ENCODE data around the gene KIRREL3. TPM values are rescaled to one million over a fixed set of nuclear protein-coding genes. Genes with fewer than 3 reads are reported as not detected.

The KIRREL3 gene
- total RNA-seq, 1 donor from 2014 or later = not detected

DNA sequence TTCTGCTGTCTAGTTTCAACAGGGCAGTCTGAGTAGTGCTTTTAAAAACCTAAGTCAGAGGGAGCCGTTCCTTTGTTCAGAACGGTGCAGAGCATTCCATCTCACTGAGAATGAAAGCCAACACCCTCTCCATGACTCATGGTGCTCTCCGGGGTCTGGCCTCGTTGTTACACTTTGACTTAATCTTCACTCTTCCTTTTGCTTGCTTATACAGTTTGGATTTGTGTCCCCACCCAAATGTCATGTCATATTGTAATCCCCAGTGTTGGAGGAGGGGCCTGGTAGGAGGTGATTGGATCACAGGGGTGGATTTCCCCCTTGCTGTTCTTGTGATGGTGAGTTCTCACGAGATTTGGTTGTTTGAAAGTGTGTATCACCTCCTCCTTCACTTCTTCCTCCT, 352.8 kb downstream of the KIRREL3 start:
- Mint-ChIP-seq H3K27me3 (ENCODE audit: low read depth) (no peaks in the 10 kb centered on the region), H3K9me3 (no peaks in the 10 kb centered on the region), H3K4me3 (ENCODE audit: low read depth) (no peak overlapping the region), H3K27ac (no peak overlapping the region), H3K36me3 (ENCODE audit: low read depth) (no peaks in the 10 kb centered on the region), H3K4me1 (ENCODE audit: low read depth) (no peaks in the 10 kb centered on the region)
- no peak for DNase-seq (ENCODE audit: low spot score)
- intact Hi-C loops (cut with micrococcal nuclease) = no loop called here

GRCh38 chr11:126646701-126647557, 353.6 kb downstream of the KIRREL3 start:
- Mint-ChIP-seq H3K4me1 (ENCODE audit: low read depth) (no peaks in the 10 kb centered on the region), H3K27ac (no peak overlapping the region), H3K9me3 (no peaks in the 10 kb centered on the region), H3K27me3 (ENCODE audit: low read depth) (no peaks in the 10 kb centered on the region), H3K36me3 (ENCODE audit: low read depth) (no peaks in the 10 kb centered on the region), H3K4me3 (ENCODE audit: low read depth) (no peak overlapping the region)
- intact Hi-C loops (cut with micrococcal nuclease) = no loop called here
- no peak for DNase-seq (ENCODE audit: low spot score)

DNA sequence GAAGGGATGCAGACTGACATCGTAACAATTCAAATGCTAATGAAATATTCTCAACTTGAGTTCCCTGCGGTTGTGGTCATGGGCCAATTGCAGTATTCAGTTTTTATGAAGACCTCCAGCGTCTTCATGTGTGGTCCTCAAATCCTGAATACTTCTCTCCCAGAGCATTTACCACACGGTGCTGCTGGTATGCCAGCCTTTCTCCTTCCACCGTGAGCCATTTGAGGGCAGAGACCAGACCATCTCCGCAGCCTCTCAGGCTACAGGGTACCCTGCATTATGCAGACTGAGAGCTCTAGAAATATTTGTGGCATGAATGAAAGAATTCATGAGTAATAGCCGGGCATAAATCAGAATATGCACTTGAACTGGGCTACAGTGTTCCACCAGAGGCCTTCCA, 355.4 kb downstream of the KIRREL3 start:
- Mint-ChIP-seq H3K4me3 (ENCODE audit: low read depth) (no peak overlapping the region), H3K36me3 (ENCODE audit: low read depth) (no peaks in the 10 kb centered on the region), H3K27ac (no peak overlapping the region), H3K27me3 (ENCODE audit: low read depth) (no peaks in the 10 kb centered on the region), H3K4me1 (ENCODE audit: low read depth) (no peaks in the 10 kb centered on the region), H3K9me3 (no peaks in the 10 kb centered on the region)
- DNase-seq (ENCODE audit: low spot score) = no peak
- intact Hi-C loops (cut with micrococcal nuclease) = no loop called here

GRCh38 chr11:126640186-126640585, 360.4 kb downstream of the KIRREL3 start:
- DNase-seq (ENCODE audit: low spot score) = no peak
- Mint-ChIP-seq H3K9me3 (no peaks in the 10 kb centered on the region), H3K27me3 (ENCODE audit: low read depth) (peaks cover 9% of the 10 kb centered on the region), H3K36me3 (ENCODE audit: low read depth) (no peaks in the 10 kb centered on the region), H3K4me3 (ENCODE audit: low read depth) (no peak overlapping the region), H3K27ac (no peak overlapping the region), H3K4me1 (ENCODE audit: low read depth) (no peaks in the 10 kb centered on the region)
- intact Hi-C loops (cut with micrococcal nuclease) = no loop called here

DNA sequence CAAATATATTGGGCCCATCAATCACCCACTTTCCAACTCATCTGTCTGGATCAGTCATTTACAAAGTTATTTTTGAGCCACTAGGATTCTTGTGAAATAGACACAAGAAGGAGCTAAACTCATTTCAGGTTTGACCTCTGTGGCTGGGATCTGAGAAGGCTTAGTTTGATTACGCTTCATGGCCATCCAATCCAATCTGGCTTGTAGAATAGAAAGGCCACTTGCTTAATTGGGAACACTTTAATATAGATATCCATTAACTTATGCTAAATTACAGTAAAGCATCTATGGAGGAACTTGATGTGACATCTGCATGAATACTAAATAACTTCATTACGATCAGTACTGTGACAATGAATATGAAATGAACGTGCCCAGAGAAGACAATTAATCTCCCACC, 360.9 kb downstream of the KIRREL3 start:
- H3K27ac Mint-ChIP-seq = no peak overlapping the region
- peaks cover 9% of the 10 kb centered on the region for H3K27me3 Mint-ChIP-seq (ENCODE audit: low read depth)
- intact Hi-C loops (cut with micrococcal nuclease) = no loop called here
- DNase-seq (ENCODE audit: low spot score) = no peak
- H3K4me1 Mint-ChIP-seq (ENCODE audit: low read depth) = no peaks in the 10 kb centered on the region
- H3K9me3 Mint-ChIP-seq = no peaks in the 10 kb centered on the region
- no peak overlapping the region for H3K4me3 Mint-ChIP-seq (ENCODE audit: low read depth)
- no peaks in the 10 kb centered on the region for H3K36me3 Mint-ChIP-seq (ENCODE audit: low read depth)

DNA sequence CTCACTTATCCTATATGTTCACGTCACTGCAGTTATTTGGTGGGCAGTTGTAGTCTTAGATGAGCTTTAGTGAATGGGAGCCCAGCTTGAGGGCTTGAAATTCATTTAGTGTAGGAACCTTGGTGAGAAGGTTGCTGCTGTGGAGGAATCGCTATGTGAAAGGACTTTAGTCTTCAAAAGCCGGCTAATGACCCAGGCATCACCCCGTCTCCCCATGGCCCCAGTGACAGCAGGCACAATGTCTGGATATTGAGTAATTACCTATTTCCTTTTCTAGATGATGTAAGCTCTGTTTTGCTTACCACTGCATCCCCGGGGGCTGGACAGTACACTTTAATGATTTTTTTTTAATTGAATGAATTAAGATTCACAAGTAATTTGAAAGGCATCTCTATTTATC, 361.9 kb downstream of the KIRREL3 start:
- no peak for DNase-seq (ENCODE audit: low spot score)
- no peaks in the 10 kb centered on the region for H3K9me3 Mint-ChIP-seq
- H3K36me3 Mint-ChIP-seq (ENCODE audit: low read depth) = no peaks in the 10 kb centered on the region
- no peaks in the 10 kb centered on the region for H3K4me1 Mint-ChIP-seq (ENCODE audit: low read depth)
- H3K4me3 Mint-ChIP-seq (ENCODE audit: low read depth) = no peak overlapping the region
- no peak overlapping the region for H3K27ac Mint-ChIP-seq
- H3K27me3 Mint-ChIP-seq (ENCODE audit: low read depth) = peaks cover 9% of the 10 kb centered on the region
- intact Hi-C loops (cut with micrococcal nuclease) = no loop called here

DNA sequence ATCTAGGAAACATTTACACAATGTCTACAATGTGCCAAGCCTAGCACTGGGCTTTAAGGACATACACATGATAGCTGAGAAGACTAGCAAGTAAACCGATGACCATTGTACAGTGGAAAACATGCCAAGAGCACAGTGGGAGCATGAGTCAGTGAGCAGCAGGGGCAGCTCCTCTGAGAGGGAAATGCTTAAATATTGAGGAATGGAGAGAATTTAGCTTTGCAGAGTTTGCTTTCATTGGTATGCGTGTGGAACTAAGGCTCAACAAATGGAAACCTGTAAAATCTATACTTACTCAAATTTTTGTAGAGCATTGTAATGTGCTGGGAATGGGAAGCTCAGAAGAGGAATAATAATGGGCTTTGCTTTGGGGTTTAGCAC, 362.8 kb downstream of the KIRREL3 start:
- H3K4me3 Mint-ChIP-seq (ENCODE audit: low read depth) = no peak overlapping the region
- H3K36me3 Mint-ChIP-seq (ENCODE audit: low read depth) = no peaks in the 10 kb centered on the region
- no peak overlapping the region for H3K27ac Mint-ChIP-seq
- H3K27me3 Mint-ChIP-seq (ENCODE audit: low read depth) = peaks cover 9% of the 10 kb centered on the region
- intact Hi-C loops (cut with micrococcal nuclease) = no loop called here
- H3K4me1 Mint-ChIP-seq (ENCODE audit: low read depth) = no peaks in the 10 kb centered on the region
- no peak for DNase-seq (ENCODE audit: low spot score)
- H3K9me3 Mint-ChIP-seq = no peaks in the 10 kb centered on the region

GRCh38 chr11:126636911-126637794, 363.4 kb downstream of the KIRREL3 start:
- no peak overlapping the region for H3K27ac Mint-ChIP-seq
- H3K27me3 Mint-ChIP-seq (ENCODE audit: low read depth) = peaks cover 9% of the 10 kb centered on the region

DNA sequence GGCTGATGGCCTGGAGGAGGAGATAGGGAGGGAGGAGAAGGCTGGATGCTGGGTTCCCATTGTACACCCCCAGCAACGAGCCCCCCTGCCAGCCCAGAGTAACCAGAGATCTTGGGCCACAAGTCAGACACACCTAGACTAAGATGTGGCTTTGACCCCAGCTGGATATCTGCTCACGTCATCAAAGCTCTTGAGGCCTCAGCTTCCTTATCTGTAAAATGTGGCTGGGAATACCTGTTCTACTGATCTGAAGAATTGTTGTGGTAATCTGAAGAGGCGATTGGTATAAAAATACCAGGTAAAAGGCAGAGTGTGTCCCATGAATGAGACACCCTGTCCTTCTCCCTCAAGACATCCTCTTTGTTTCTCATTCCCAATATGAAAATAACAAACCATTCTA, 365.1 kb downstream of the KIRREL3 start:
- no peaks in the 10 kb centered on the region for H3K4me1 Mint-ChIP-seq (ENCODE audit: low read depth)
- no peak overlapping the region for H3K4me3 Mint-ChIP-seq (ENCODE audit: low read depth)
- H3K36me3 Mint-ChIP-seq (ENCODE audit: low read depth) = no peaks in the 10 kb centered on the region
- no peak overlapping the region for H3K27ac Mint-ChIP-seq
- peaks cover 9% of the 10 kb centered on the region for H3K27me3 Mint-ChIP-seq (ENCODE audit: low read depth)
- DNase-seq (ENCODE audit: low spot score) = no peak
- intact Hi-C loops (cut with micrococcal nuclease) = no loop called here
- H3K9me3 Mint-ChIP-seq = no peaks in the 10 kb centered on the region

More at GRCh38 chr11:126636911-126637794, 363.4 kb downstream of the KIRREL3 start:
- H3K36me3 Mint-ChIP-seq (ENCODE audit: low read depth) = no peaks in the 10 kb centered on the region
- no peak for DNase-seq (ENCODE audit: low spot score)
- intact Hi-C loops (cut with micrococcal nuclease) = no loop called here
- H3K4me3 Mint-ChIP-seq (ENCODE audit: low read depth) = no peak overlapping the region
- no peaks in the 10 kb centered on the region for H3K9me3 Mint-ChIP-seq
- no peaks in the 10 kb centered on the region for H3K4me1 Mint-ChIP-seq (ENCODE audit: low read depth)

DNA sequence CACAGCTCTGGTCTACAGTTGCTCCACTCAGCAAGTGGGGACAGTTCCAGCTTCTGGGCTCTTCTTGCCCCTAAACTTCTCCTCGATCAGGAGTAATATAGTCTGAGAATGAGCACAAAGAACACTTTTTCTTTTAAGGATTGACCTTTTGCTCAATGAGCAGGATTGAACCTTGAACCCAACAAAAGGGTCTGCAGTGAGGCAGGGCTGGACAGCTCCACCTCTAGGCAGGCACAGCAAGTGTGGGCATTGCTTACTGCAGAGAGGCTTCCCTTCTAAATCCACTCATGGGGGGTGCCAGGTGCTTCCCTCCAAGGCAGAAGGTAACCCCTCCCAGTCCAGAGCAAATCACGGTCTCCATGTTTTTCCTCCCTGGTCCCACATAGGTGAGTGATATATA, 365.6 kb downstream of the KIRREL3 start:
- no peak for DNase-seq (ENCODE audit: low spot score)
- H3K4me3 Mint-ChIP-seq (ENCODE audit: low read depth) = no peak overlapping the region
- no peaks in the 10 kb centered on the region for H3K9me3 Mint-ChIP-seq
- H3K36me3 Mint-ChIP-seq (ENCODE audit: low read depth) = no peaks in the 10 kb centered on the region
- intact Hi-C loops (cut with micrococcal nuclease) = no loop called here
- H3K4me1 Mint-ChIP-seq (ENCODE audit: low read depth) = no peaks in the 10 kb centered on the region
- no peak overlapping the region for H3K27ac Mint-ChIP-seq
- H3K27me3 Mint-ChIP-seq (ENCODE audit: low read depth) = peaks cover 9% of the 10 kb centered on the region

- Mint-ChIP-seq H3K9me3 (no peaks in the 10 kb centered on the region), H3K4me1 (ENCODE audit: low read depth) (no peaks in the 10 kb centered on the region), H3K27ac (no peak overlapping the region), H3K27me3 (ENCODE audit: low read depth) (peaks cover 5% of the 10 kb centered on the region), H3K36me3 (ENCODE audit: low read depth) (no peaks in the 10 kb centered on the region), H3K4me3 (ENCODE audit: low read depth) (no peak overlapping the region)
- intact Hi-C loops (cut with micrococcal nuclease) = no loop called here
- DNase-seq (ENCODE audit: low spot score) = no peak
Observed at GRCh38 chr11:126633330-126633729, 367.2 kb downstream of the KIRREL3 start.

- Mint-ChIP-seq H3K4me1 (ENCODE audit: low read depth) (no peaks in the 10 kb centered on the region), H3K27ac (no peak overlapping the region), H3K4me3 (ENCODE audit: low read depth) (no peak overlapping the region), H3K9me3 (no peaks in the 10 kb centered on the region), H3K27me3 (ENCODE audit: low read depth) (peaks cover 1% of the 10 kb centered on the region), H3K36me3 (ENCODE audit: low read depth) (no peaks in the 10 kb centered on the region)
- intact Hi-C loops (cut with micrococcal nuclease) = no loop called here
- DNase-seq (ENCODE audit: low spot score) = no peak
Observed at GRCh38 chr11:126630893-126631798, 369.4 kb downstream of the KIRREL3 start.
